GM13976 (cell line): Measurements from ENCODE around the gene TAAR1.
"Not testable (repeated sequence)": the region's sequence is repeated elsewhere in the genome, so short reads cannot be mapped to it uniquely, and the experiment has no call there.

Experiments used
- DNase-seq: peaks from one replicate; pipeline ENCODE4 v3.0.0; 2012; ENCODE audit warnings: low spot score
- in situ Hi-C: fragments of 300-500 bp; cut with MboI; formaldehyde crosslinking; loops from one replicate; pipeline ENCODE4 v1.12.0; 2022; ENCODE audit warnings: low sequenced_read_pairs, mixed read lengths, inconsistent platforms; ENCODE audit not compliant: unreplicated experiment
- TF ChIP-seq, protein P1 (sequence below): IDR thresholded peaks from 2 replicates; pipeline ENCODE4 v1.5.1; 2012; ENCODE audit warnings: borderline replicate concordance, mild to moderate bottlenecking; ENCODE audit not compliant: insufficient read depth; ENCODE audit errors: extremely low read depth, missing control alignments, control extremely low read depth

Gene TAAR1

DNA sequence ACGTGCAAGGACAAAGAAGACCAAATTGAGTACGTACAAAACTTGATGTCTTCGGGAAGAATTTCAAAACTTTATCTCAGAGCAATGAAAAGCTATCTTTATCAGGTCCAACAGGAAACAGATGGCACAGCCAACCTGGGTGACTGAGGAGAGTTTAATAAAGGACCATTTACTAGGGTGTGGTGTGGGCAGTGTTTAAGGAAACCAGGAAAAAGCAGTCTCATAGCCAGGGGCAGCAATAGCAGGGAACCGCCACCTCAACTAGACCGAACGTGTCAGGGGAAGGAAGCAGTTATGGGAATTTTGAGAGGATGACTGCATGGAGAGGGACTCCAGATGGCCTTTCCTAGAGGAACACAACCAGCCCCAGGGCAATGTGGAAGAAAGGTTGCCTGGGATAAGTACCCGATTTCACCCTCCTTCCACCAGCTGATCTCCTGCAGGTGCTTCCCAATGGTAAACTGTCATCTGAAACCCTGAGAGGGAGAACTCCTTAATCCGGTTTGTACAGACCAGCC is 54.3 kb downstream of the TAAR1 start:
- DNase-seq = no peak

DNA sequence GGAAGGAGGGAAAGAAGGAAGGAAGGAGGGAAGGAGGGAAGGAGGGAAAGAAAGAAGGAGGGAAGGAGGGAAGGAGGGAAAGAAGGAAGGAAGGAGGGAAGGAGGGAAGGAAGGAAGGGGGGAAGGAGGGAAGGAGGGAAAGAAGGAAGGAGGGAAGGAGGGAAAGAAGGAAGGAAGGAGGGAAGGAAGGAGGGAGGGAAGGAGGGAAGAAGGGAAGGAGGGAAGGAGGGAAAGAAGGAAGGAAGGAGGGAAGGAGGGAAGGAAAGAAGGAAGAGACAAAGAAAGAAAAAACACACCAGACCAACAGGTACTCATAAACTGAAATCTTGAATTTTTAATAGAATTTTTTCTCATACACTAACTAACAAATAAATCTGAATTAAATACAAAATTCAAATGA is 58.1 kb downstream of the TAAR1 start:
- in situ Hi-C loops = not testable (repeated sequence)

More for the DNA sequence above, 54.3 kb downstream of the TAAR1 start:
- in situ Hi-C loops = no loop called here
- TF ChIP-seq, protein P1, sequence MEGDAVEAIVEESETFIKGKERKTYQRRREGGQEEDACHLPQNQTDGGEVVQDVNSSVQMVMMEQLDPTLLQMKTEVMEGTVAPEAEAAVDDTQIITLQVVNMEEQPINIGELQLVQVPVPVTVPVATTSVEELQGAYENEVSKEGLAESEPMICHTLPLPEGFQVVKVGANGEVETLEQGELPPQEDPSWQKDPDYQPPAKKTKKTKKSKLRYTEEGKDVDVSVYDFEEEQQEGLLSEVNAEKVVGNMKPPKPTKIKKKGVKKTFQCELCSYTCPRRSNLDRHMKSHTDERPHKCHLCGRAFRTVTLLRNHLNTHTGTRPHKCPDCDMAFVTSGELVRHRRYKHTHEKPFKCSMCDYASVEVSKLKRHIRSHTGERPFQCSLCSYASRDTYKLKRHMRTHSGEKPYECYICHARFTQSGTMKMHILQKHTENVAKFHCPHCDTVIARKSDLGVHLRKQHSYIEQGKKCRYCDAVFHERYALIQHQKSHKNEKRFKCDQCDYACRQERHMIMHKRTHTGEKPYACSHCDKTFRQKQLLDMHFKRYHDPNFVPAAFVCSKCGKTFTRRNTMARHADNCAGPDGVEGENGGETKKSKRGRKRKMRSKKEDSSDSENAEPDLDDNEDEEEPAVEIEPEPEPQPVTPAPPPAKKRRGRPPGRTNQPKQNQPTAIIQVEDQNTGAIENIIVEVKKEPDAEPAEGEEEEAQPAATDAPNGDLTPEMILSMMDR = no peak

DNA sequence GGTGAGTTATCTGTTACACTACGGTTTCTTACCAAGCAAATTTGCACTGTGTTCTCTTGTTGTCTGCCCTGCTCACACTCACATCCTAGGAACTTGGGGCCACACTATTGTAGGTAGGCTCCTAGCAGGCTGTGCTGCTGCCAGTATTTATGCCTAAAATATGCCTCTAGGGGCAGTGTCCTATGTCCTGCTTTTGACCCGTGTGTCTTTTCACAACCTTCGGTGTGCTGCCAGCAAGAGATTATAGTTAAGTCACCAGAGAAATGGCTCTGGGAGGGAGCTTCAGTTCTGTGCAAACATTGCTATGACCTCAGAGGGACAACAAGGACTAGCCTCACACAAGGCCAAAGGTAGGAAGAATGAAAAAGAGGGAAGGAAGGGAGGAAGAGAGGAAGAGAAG is 60.5 kb downstream of the TAAR1 start:
- in situ Hi-C loops = no loop called here
- DNase-seq = no peak
- TF ChIP-seq, protein P1 = peak; percentile 15

More for the DNA sequence above, 58.1 kb downstream of the TAAR1 start:
- DNase-seq = not testable (repeated sequence)

DNA sequence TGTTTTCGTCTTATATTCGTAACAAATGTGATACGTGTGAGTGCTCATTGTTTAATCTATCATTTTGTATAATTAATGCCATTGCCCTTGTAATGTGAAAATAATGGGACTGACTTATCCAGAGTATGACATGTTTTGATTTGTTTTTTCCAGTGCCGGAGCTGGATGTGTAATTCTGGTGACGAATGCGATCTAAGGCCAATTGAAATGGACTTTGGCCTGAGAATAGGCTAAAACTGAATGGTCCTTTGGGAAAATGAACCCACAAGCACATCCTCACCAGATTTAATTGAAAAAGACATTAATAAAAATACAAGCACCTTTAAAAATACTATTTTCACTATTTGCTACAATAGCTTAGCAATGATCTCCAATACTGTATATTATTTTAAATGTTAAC is 62.8 kb downstream of the TAAR1 start:
- TF ChIP-seq, protein P1 = no peak
- in situ Hi-C loops = no loop called here
- DNase-seq = no peak
